HG03342 (cell line): Measurements from ENCODE around the gene HYAL3.
"Not testable (repeated sequence)": the region's sequence is repeated elsewhere in the genome, so short reads cannot be mapped to it uniquely, and the experiment has no call there.

ENCODE experiments used
- ATAC-seq: cut with Tn5 transposase; IDR thresholded peaks from one replicate; pipeline ENCODE4 v1.9.1; 2021; ENCODE audit warnings: mild to moderate bottlenecking, moderate library complexity; ENCODE audit not compliant: unreplicated experiment

HYAL3 gene

DNA sequence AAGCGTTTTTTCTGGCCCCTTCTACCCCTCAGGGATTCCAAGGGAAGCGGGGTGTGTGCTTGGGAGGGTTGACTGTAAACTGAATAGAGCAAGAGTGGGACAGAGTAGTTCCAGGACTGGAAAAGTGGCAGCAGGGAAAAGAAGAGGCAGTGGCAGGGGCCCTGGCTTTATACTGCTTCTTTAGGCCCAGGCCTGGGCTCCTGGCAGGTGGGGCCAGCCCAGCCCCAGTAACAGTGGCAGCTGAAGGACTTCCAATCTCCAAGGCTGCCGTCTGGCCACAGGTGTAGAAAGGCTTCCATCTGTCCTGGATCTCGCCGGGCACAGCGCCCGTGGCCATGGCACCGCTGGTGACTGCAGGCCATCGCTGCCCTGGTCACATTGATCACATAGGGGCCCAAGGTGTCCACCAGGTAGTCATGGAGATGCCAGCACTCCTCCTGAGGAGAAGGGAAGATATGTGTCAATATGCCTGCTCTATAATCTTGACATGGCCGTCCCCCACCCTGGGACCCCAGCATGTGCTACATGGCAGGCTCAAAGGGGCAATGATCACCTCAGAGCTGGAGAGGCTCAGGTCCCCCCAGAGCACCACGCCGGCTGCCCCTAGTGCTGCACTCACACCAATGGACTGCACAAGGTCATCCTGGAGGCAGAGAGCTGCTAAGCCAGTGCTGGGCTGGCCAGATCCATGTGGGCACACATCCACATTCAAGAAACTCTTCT is 6.0 kb downstream of the HYAL3 start:
- ATAC-seq: no peak

DNA sequence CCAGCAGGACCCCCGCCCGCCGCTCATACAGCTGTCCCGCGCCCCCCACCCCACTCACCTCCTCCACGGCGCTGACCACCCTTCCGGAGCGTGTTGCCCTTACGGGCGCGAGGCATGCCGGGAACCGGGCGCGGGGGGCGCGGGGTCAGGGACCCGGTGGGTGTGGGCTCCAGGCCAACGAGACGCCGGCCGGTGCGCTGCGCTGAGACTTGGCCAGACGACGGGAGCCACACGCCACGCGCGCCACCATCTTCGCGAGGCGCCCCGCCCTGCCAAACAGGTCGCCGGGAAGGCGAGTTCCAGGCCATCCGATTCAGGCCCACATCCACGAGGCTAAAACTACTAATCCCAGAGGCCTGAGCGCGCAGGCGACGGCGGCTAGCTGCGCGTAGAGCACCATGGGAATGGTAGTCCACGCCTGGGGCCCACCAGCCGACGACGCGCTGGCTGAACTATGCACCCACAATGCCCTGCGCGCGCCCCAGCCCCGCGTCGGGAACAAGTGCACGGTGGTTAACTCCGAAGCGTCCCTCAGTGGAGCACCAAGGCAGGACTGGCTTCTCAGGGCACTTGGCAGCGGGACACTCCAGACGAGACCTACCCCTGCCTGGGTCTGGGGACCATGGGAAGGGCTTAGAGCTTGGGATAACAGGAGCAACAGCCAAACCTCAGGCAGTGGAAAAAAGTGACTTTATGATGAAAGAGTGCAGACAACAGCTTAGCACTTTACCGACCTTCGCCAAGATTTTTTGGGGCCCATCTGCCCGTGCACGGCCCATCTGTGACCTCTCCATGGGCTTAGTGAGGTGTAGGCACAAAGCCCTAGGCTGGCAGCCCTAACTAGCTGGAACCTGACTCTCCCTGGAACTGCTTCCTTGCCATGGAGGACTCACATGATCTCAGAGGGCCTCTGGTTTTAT is 6.8 kb downstream of the HYAL3 start, which contains the start of gene IFRD2:
TSS of gene IFRD2 (minus strand) at position 271 of the 920 bp plus-strand sequence. CDS start at position 116, 155 bp downstream.
- peak; percentile 96 for ATAC-seq

DNA sequence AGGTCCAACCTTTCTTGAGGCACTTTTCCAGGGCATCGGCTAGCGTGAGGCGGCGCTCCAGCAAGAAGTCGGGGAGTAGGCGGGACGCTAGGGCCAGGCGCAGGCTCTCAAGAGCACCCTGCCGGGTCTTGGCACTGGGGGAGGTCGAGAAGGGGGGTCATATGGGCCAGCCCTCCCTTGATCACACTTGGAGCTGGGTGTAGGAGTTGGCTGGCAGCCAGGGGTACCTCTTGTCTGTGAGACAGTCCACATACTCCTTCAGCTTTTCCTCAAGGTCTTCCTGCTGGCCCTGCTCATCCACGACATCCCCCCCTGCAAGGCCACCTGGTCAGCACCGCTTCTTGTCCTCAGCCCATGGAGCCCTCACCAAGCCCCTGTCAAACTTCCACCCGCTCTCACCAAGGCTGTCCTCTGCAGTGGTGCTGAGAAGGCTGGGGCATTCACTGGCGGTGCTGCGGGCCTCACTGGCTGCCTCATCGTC is 9.0 kb downstream of the HYAL3 start:
- ATAC-seq: no peak

DNA sequence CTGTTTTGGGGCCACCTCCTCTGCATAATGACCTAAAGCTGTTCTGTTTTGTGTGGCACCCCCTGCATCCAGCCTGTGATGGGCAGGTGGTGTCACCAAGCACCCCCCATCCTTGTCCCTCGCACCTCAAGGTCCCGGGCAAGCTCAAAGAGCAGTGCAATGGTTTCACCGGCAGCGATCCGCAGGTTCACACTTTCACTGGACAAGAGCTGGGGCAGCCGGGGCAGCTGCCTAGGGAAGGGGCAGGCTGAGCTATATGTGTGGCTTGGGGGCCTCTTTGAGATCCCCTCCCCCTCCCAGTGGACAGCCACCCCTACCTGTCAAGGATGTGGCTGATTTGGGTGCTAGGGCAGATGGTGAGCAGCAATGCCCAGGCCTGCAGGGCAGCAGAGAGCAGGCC is 10.1 kb downstream of the HYAL3 start:
- no peak for ATAC-seq

DNA sequence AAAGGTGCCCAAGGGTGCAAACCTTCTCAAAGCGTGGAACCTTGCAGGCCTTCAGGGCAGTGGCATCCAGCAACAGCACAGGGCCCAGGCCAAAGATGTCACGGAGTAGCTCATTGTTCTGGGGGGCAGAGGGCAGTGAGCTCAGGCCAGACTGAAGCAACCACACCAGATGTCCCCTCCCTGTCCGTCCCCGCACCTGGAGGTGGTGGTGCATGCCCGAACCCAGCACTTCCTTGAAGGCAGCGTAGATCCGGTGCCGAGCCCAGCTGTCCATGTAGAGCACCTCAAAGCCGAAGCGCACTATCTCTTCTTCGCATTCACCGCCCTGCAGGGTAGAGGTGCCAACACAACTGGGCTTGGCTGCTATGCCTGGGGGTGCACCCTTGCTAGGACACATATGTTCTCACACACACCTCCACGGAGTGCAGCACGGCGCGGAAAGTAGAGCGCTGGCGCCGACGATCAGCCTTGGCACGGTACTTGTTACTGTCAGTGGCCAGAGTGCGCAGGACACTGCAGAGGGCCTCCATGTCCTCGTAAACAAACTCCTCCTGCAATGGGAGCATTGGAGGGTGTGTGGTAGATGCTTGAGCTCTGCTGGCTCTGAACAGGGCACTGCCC is 10.7 kb downstream of the HYAL3 start:
- ATAC-seq: no peak

DNA sequence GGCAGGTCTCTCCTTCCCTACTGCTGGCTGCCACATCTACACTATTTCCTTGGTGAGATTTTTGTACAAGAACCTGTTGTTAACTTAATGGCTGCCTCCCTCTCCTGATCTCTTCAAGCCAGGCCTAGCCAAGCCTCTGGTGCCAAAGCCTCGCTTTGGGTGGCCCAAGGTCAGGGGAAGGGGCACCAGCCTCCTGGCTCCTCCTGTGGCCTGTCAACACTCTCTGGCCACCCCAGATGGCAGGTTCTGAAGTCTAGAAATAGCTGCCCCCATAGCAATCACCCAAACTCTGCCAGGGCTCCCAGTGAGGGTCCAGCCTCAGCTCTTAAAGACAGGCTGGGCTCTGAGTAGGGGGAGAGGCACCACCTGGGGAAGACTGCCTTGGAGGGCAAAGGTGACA is 11.9 kb downstream of the HYAL3 start:
- ATAC-seq: no peak

DNA sequence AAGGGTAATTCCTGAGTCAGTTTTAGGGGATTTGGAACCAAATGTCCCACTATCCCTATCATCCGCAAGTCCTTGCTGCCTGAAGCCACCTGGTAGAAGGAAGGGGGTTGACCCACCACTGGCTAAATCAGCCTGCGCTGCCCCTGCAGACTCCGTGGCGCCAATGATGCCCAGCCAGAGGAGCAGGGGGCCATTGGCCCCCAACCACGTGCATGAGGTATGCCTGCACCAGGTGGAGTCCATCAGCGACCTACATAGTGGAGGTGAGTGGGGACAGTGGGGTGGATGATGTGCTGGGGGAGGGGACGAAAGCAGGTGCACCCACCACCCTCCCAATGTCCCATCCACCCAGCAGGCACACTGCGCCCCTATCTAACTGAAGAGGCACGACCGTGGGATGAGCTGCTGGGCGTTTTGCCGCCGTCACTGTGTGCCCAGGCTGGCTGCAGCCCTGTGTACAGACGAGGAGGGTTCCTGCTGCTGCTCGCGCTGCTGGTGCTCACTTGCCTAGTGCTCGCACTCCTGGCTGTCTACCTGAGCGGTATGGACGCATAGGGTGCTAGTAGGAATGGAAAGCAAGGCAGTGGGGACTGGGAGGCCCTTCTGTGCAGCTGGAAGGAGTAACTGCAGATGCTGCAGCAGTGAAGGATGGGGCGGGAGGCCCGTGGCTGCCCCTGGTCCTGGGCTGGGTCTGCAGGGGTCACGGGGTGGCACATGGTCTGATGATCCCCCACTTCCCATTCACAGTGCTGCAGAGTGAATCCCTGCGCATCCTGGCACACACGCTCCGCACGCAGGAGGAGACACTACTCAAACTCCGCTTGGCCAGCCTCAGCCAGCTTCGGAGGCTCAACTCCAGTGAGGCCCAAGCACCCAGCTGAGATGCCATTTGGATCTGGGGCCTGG is 12.6 kb downstream of the HYAL3 start:
- ATAC-seq: no peak

DNA sequence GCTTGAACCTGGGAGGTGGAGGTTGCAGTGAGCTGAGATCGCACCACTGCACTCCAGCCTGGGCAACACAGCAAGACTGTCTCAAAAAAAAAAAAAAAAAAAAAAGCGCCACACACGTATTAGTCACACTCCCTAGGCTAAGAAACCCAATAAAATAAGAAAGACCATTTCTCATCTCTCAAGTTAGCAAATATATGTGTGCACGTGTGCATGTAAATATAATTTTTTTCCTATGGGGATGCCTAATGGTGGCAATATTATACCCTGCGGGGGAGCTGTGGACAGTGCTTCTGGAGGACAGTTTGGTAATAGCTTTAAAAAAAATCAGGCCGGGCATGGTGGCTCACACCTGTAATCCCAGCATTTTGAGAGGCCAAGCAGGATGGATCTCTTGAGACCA is 15.1 kb downstream of the HYAL3 start:
- not testable (repeated sequence) for ATAC-seq

DNA sequence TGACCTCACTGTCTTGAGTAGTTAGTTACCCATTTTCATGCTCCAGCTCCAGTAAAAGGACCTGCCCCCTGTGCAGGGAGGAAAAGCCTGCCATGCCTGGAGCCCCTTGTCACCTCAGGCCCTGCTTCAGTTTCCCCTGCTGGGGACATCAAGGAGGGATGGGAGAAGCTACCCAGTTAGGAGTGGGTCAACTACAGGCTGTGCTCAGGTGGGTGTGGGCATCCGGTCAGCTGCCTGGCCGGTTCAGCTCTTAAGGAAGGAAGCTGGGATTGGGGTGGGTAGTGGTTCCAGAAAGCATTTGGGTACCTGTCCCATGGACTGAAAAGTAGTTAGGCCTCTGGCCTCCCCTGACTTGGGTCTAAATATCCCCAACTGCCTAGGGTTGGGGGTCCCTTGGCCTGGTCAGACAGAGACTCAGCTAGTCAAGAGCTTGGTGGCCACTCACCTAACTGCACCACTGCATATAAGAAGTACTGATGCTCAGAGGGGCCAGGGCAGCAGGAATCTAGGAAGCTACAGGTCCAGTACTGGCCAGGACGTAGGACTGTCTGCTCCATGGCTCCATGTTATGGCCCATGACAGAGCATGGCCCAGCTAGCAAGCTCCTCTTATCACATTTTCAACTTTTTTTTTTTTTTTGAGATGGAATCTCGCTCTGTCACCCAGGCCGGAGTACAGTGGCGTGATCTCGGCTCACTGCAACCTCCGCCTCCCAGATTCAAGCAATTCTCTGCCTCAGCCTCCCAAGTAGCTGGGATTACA is 19.8 kb downstream of the HYAL3 start:
- ATAC-seq: no peak

DNA sequence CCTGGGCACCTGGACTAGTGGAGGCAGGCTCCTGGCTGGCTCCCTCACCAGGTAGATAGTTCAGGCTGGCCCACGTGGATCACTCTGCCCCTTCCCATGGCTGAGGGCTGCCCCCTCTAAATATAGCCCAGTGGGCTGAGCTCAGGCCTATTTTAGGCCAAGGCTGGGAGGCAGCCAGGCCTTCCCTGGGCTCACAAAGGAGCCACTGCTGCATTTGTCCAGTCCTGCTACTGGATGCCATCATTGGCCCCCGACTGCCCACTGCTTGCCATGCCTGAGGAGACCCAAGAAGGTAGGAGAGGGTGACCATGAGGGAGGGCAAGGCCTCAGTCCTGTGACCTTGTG is 20.4 kb downstream of the HYAL3 start, which contains the start of gene LSMEM2:
TSS of gene LSMEM2 (plus strand) at position 208 of the 345 bp plus-strand sequence. CDS start at position 235, 27 bp downstream.
- ATAC-seq: no peak

DNA sequence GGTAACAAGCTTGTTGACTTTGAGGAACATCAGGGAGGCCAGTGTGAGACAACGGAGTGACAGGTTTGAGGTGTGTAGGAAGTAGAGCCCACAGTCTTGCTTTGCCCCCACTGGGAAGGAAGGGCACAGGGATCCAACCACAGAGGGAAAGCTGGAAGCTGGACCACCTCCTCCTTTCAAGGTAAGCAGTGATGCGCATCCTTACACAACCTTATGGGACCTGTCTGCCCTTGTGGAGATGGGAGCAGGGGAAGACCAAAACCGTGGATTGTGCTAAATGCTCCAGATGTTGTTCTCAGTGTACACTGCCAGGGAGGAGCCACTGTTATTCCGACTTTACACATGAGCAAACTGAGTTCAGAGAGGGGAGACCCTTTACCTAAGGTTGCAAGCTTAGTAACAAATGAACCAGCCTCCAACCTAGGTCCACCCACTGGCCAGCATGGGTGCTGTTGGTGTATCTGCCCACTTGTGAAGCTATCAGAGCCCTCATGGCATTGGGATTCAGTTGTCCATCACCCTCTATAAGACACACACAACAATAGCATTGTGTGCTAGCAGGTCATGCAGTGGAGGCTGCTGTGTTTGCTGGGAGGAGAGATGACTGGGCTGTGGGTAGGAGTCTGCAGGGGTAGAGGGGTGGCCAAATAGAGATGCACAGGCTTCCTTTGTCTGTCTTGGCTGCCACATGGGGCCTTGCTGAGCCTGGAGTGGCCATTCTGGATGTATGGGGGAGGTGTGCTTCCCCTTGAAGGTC is 20.9 kb downstream of the HYAL3 start:
- no peak for ATAC-seq

DNA sequence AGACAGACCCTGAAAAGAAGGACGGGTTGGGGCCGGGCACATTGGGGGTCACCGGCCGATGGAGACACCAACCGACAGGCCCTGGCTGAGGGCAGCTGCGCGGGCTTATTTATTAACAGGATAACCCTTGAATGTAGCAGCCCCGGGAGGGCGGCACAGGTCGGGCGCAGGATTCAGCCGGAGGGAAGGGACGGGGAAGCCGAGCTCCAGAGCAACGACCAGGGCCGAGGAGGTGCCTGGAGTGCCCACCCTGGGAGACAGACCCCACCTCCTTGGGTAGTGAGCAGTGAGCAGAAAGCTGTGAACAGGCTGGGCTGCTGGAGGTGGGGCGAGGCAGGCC is 22.5 kb downstream of the HYAL3 start:
- ATAC-seq: no peak

DNA sequence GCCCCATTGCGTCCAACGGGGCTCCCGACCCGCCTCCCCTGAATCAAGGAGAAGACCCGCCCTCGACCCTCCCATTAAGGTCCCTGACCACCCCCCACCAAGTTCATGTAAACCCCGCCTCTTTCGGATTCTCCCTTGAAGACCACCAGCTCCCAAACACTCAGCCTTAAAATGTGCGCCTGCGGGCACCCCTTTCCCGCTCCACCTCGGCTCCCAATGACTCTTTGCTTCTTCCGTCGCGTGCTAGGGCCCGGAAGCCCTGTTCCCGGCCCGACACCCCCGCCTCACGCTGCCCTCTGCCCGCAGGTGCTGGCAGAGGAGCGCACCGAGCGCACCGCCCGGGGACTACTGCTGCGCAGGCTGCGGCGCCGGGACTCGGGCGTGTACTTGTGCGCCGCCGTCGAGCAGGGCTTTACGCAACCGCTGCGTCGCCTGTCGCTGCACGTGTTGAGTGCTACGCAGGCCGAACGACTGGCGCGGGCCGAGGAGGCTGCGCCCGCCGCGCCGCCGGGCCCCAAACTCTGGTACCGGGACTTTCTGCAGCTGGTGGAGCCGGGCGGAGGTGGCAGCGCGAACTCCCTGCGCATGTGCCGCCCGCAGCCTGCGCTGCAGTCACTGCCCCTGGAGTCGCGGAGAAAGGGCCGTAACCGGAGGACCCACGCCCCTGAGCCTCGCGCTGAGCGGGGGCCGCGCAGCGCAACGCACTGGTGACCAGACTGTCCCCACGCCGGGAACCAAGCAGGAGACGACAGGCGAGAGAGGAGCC is 23.0 kb downstream of the HYAL3 start:
- ATAC-seq: no peak

DNA sequence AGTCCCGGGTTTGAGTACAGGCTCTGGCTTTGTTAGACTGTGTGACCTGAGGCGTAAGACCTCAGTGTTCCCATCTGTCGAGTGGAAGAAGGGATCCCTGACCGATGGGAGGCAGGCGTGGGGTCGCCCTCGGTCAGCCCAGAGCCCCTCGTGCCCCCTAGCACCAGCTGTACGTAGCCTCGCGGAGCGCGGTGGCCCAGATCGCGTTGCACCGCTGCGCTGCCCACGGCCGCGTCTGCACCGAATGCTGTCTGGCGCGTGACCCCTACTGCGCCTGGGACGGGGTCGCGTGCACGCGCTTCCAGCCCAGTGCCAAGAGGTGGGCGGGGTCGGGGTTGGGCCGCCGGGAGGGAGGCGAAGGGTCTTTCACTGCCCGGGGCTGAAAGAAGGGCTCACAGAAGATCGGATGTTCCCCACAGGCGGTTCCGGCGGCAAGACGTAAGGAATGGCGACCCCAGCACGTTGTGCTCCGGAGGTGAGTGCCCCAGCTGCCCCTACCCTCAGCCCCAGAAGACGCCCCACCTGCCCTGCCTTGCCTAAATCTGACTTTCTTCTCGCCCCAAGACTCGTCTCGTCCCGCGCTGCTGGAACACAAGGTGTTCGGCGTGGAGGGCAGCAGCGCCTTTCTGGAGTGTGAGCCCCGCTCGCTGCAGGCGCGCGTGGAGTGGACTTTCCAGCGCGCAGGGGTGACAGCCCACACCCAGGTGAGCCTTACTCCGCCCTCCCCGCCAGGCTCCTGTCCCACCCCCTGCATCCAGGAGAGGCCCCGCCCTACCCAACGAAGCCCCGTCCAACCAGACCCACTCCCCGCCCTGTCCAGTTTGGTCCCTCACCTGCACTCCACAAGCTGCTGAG is 23.8 kb downstream of the HYAL3 start:
- ATAC-seq: no peak

DNA sequence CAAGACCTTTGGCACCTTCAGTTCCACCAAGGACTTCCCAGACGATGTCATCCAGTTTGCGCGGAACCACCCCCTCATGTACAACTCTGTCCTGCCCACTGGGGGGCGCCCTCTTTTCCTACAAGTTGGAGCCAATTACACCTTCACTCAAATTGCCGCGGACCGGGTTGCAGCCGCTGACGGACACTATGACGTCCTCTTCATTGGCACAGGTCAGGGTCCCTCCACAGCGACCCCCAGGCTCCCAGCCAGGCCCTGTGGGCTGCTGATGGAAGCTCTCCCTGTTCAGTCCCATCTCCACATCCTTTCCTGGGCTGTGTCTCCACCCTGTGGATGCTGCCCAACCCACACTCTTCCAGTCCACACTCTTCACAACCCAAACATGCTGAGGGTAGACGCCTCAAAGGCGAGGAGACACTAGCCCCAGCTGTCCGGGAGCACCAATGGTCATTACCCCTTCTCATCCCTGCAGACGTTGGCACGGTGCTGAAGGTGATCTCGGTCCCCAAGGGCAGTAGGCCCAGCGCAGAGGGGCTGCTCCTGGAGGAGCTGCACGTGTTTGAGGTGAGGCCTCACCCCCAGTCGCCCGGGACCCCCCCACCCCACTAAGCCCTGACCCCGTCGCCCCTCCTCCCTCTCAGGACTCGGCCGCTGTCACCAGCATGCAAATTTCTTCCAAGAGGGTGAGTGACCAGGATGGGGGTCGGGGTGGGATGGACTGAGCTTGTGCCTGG is 24.7 kb downstream of the HYAL3 start:
- ATAC-seq: no peak

DNA sequence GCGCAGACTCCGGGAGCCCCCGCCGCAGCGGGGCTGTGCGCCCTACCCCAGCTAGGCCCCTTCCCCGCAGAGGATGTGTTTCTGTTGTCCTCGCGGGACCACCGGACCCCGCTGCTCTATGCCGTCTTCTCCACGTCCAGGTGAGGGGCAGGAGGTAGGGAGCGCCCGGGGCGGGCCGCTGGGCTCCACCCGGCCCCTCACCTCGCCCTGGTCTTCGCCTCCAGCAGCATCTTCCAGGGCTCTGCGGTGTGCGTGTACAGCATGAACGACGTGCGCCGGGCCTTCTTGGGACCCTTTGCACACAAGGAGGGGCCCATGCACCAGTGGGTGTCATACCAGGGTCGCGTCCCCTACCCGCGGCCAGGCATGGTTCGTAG is 25.5 kb downstream of the HYAL3 start:
- no peak for ATAC-seq
